Ovary (tissue), 3 donors: Measurements from ENCODE around the gene H6PD.

ENCODE experiments used
- EP300 ChIP-seq: sonication (generic); formaldehyde crosslinking; IDR thresholded peaks from one replicate; pipeline ENCODE4 v1.6.1; 2017; ENCODE audit warnings: antibody characterized with exemption
- POLR2A ChIP-seq: fragments of 450-650 bp; IDR thresholded peaks from one replicate; pipeline ENCODE4 v1.6.1; 2017; ENCODE audit warnings: antibody characterized with exemption, mild to moderate bottlenecking, moderate library complexity
- TF ChIP-seq, protein P1 (sequence below), 3 donors: fragments of 450-650 bp in 2 of 3; fragments of 200-600 bp in 1 of 3; IDR thresholded peaks; one replicate each; pipeline versions ENCODE4 v1.5.1 to v1.8.0; 2016 to 2022; ENCODE audit warnings: antibody characterized with exemption in 3 of 3, mild to moderate bottlenecking in 1 of 3
- donor health status: DM: no; HTN: no; CAD: no.

DNA sequence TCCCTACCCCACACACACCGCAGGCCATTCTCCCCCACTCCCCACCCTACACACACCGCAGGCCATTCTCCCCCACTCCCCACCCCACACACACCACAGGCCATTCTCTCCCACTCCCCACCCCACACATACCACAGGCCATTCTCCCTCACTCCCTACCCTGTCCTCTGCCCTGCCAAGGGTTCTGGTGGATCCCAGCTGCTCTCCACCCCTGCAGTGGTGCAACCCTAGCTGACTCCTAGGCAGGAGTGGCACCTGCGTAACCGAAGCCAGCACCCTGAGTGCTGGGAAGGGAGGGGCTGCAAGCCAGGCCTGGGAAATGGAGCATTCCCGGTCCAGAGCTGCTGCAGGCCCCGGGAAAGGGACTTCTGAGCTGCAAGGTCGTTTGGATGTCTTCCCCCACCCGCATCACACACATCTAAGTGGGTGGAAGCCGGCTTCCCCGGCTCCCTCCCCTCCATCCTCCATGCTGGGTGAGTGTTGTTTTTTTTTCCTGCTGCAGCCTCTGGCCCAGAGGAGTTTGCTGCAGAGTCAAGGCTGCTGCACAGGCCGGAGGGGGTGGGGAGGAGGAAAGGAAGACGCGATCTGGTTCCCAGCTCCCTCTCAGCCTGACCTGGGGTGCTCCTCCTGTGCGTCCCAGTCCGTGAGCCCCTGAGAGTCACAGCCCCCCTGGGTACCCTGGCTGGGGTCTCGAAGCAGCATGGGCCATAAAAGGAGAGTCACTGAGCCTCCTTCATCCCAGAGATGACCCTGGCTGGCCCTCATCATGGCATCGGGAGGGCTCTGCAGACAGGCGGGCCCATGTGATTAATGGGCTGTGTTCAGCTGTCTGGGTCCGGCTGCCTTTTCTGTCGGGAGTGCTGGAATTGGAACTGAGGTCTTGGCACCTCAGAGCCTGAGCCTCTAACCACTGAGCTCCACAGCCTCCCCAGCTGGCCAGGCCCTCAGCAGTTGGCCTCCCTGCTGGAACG is 16.1 kb downstream of the H6PD start:
- TF ChIP-seq EP300: no peak
- TF ChIP-seq POLR2A: no peak
- TF ChIP-seq, protein P1, sequence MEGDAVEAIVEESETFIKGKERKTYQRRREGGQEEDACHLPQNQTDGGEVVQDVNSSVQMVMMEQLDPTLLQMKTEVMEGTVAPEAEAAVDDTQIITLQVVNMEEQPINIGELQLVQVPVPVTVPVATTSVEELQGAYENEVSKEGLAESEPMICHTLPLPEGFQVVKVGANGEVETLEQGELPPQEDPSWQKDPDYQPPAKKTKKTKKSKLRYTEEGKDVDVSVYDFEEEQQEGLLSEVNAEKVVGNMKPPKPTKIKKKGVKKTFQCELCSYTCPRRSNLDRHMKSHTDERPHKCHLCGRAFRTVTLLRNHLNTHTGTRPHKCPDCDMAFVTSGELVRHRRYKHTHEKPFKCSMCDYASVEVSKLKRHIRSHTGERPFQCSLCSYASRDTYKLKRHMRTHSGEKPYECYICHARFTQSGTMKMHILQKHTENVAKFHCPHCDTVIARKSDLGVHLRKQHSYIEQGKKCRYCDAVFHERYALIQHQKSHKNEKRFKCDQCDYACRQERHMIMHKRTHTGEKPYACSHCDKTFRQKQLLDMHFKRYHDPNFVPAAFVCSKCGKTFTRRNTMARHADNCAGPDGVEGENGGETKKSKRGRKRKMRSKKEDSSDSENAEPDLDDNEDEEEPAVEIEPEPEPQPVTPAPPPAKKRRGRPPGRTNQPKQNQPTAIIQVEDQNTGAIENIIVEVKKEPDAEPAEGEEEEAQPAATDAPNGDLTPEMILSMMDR (IDR thresholded peaks at IDR 0.05): no peak
